ENCODE results near the gene TRIM24.
A peak's percentile ranks its signal among the peaks of the same experiment; 100 is the strongest.
"Not testable (repeated sequence)": the region's sequence is repeated elsewhere in the genome, so short reads cannot be mapped to it uniquely, and the experiment has no call there.

Gene TRIM24

DNA sequence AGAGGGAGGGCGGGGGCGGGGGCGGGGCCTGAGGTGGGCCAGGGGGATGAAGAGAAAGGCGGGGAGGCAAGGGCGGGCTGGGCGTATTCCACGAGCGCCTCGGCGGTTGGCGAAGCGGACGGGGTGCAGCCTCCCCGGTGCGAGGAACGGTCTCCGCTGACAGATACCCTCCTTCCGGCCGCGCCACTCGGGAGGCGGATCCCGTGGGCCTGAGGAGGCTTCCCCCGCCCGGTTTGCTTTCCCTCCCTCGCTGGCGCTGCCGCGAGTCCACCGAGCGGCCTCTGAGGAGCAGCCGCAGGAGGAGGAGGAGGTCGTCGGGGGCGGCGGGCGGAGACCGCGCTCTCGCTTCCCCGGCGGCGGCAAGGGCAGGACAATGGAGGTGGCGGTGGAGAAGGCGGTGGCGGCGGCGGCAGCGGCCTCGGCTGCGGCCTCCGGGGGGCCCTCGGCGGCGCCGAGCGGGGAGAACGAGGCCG lies at the start of gene TRIM24:
TSS of gene TRIM24 (plus strand) at position 84 of the 473 bp plus-strand sequence. CDS start at position 374, 290 bp downstream.
- no peak for DNase-seq

DNA sequence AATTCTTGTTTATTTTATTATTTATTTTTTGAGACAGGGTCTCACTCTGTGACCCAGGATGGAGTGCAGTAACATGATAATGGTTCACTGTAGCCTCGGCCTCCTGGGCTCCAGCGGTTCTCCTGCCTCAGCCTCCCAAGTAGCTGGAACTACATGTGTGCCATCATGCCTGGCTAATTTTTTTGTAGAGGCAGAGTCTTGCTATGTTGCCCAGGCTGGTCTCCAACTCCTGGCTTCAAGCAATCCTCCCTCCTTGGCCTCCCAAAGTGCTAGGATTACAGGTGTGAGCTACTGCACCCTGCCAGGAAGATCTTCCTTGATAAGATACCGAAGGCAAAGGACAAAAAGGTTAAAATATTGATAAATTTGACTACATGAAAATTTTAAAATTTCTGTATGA lies 48.0 kb upstream of the TRIM24 start:
- DNase-seq: not testable (repeated sequence)

- DNase-seq: not testable (repeated sequence)
Measured at GRCh38 chr7:138412921-138413320, 47.1 kb upstream of the TRIM24 start.

DNA sequence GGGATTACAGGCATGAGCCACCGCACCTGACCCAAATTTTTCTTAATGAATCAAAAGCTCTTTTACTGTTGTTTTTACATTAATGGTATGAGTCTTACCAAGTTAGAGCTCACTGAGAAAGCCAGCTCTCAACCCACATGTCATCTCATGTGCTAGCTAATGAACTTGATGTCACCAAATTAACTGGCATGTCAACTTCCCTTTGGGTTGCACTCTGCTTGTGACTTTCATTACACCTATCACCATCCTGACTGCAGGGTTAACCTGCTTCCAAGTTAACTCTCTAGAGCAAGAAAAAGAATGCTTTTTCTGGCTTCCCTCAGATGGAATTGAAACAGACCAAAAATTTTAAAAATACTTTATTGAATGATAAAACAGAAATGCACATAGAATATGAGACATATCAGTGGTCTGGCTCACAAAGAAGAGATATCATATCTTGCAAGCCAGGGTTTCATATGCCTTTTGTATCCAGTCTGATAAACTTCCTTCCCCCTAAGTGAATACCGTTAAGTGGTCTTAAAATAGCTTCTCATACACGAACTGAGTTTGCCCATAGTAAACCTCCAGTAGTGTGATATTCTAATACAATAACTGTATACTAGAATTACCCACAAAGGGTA lies 42.9 kb upstream of the TRIM24 start:
- DNase-seq: no peak

- DNase-seq: no peak
Measured at GRCh38 chr7:138417764-138418163, 42.3 kb upstream of the TRIM24 start.

DNA sequence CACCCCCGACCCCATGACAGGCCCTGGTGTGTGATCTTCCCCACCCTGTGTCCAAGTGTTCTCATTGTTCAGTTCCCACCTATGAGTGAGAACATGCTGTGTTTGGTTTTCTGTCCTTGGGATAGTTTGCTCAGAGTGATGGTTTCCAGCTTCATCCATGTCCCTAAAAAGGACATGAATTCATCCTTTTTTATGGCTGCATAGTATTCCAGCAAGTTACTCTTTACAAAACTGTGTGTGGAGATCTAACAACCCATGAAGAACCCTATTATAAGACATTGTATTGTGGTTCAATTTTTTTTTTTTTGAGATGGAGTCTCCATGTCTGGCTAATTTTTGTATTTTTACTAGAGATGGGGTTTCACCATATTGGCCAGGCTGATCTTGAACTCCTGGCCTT lies 41.7 kb upstream of the TRIM24 start:
- not testable (repeated sequence) for DNase-seq

DNA sequence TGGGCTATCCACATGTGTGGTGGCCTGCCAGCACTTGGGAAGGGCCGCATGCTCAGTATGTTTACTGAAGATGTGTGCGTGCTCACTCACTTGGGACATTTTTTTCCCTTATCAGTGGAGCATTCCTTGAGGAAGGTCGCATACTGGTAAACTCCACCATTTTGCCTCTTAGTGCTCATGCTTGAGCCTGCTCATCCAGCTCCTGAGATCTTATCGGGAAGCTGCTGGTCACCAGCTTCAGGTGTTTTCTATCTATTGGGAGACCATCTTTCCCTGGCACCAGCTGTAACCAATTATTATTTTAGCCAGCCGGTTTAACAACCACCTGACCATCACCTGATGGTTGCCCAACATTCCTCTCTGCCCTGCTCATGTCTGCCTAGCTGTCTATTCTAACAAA lies 35.0 kb upstream of the TRIM24 start:
- DNase-seq: no peak

DNA sequence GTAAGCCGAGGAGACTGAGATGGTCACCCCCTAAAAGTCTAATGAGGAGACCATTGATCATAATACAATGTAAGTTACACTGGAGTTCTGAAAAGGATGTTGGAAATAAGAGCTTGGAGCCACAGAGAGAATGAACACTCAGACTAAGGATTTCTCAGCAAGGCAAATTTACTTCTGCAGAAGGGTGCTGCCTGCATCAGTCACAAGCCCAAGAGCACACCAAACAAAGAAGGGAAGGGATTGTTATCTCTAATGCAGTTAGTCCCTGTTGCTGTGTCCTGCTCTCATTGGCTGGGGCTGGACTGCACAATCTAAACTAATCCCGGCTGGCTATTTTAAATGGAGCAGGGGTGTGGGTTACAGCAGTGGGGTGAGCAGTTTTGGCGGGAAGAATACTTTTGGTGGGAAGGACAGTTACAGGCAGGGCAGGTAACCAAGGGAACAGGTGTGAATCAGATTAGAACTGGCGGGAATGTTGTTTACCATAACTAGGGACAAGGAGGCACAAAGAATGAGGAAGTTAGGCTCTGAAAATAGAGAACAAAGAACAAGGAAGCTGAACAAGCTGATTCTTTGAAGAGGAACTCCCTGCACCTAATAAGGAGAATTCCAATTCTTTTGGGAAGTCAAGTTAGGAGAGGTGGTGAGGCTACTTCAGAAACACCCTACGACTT lies 30.3 kb upstream of the TRIM24 start:
- no peak for DNase-seq

GRCh38 chr7:138431517-138431916 lies 28.5 kb upstream of the TRIM24 start:
- no peak for DNase-seq

DNA sequence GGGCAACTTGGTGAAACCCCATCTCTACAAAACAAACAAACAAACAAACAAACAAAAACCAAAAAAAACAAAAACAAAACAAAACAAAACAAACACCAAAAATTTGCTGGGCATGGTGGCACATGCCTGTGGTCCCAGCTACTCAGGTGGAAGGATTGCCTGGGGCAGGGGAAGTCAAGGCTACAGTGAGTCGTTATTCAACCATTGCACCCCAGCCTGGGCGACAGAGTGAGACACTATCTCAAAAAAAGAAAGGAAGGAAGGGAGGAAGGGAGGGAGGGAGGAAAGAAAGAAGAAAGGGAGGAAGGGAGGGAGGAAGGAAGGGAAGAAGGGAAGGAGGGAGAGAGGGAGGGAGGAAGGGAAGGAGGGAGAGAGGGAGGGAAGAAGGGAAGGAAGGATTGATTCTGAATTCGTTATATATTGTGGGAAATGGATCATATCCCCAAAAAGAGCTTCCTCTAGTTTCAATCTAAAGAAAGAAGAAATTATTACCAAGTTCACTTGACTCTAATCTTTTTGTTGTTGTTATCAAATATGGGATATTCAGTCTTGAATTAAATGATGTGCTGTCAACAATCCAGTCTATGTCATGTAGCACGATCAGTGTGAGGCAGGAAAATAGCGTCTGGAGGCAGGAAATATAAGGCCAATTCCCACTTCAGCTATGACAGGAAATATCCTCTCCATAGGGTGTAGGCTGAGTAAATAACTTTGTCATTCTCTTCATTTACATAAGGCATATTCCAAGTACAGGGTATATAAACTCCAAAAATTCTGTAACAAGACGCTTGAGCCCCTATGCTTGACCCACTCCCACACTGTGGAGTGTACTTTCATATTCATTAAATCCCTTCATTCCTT lies 26.2 kb upstream of the TRIM24 start:
- DNase-seq: no peak

GRCh38 chr7:138434597-138435019 lies 25.5 kb upstream of the TRIM24 start:
- DNase-seq: no peak

DNA sequence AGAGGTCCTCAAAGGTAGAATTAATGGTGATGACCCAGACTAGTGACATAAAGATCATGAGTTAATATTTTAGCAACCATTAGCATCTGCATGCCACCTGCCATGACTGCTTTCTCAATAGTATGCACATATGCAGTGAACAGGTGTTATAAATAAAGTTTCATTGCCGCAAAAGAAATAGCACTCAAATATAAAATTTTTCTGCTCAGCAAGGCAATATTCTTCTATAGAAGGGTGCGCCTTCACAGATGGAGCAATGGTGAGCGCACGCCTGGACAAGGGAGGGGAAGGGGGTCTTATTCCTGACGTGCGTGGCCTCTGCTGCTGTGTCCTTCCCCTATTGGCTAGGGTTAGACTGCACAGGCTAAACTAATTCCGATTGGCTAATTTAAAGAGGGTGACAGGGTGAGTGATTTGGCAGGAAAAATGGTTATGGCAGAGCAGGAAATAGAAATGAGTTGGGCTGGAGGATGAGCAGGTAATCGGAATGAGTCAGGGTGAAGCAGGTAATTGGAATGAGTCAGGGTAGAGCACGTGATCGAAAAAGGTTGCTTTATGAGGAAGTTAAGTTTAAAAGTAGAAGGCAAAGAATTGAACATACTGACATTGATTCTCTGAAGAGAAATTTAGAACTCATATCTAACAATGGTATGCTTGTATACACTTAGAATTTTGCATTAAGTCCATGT lies 24.7 kb upstream of the TRIM24 start:
- no peak for DNase-seq

DNA sequence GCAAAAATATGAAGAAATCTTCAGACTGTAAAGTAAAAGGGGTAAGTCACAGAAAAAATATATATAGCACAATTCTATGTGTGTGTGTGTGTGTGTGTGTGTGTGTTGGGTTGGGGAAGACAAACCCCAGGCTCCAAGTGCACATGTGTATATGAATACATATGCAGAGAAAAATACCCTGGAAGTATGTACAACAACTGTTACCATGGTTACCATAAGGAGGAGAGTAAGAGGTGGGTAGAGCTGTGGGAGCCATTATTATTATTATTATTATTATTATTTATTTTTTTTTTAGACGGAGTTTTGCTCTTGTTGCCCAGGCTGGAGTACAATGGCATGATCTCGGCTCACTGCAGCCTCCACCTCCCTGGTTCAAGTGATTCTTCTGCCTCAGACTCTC lies 23.7 kb upstream of the TRIM24 start:
- no peak for DNase-seq

DNA sequence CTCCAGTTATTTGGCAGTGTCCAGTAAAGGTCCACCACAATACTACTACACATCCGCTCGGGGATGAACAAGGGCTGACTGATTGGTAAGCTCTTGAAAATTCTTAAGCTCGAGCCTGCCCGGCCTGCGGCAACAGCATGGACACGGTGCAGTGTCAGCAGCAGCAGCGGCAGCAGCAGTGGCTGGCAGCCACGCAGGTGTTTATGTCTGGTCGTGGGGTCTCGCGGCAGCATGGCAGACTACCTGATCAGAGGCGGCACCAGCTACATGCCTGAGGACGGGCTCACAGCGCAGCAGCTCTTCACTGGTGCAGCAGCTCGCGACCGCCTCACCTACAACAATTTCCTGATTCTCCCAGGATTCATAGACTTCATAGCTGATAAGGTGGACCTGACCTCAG lies 19.6 kb upstream of the TRIM24 start:
- no peak for DNase-seq

GRCh38 chr7:138442822-138443221 lies 17.2 kb upstream of the TRIM24 start:
- DNase-seq: no peak

GRCh38 chr7:138449580-138449979 lies 10.5 kb upstream of the TRIM24 start:
- DNase-seq: no peak

DNA sequence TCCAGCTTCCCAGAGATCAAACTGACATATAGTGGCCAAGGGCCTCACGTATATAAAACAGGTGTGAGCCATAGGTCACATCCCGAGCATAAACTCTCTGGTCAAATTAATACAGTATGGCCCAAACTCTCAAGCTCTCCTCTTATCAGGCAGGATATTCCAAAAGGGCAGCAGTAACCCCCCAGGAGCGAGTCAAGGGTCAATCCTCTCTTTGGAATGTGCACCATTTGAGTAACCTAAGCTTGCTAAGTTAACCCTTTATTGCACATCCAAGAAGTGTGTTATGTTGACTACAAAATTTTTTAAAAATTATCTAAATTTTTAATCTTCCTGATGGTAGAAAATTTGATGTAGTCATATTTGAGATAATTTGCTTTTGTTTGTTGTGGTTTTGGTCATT lies 4.5 kb upstream of the TRIM24 start:
- DNase-seq: no peak

GRCh38 chr7:138456220-138456619 lies 3.8 kb upstream of the TRIM24 start:
- DNase-seq: no peak

GRCh38 chr7:138458576-138459412 lies 1.3 kb upstream of the TRIM24 start:
- no peak for DNase-seq

DNA sequence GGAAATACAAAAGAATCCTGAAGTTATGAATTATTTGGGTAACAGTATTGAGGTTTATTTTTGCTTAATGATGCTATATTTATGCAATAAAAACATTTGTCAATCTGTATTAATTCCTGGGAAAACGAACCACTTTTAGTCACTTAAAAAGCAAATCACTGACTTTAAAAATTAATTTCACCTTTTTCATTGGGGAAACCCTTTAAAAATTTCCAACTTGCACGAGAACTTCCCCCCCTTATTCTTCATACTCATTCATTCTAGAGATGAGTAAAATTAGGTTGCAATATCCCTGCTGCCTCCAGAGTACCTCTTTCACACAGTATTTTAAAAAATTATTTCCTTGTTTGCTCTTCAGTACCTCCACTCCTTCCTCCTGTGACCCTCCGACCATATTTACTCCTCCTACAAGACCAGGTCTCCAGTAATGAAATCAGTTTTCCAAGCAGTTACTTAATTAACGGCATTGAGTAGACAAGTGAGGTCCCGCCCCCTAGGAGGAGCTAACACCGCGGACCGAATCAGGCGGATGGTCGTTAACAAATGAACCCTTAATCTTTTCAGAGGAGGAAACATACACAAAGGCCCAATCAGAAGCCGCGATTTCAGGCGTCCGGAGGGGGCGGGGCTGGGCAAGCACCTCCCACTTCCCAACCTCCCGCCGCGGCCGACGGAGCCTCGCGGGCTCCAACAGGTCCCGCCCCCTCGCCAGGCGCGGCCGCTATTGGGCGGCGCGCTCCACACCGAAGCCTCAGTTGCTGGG lies 465 bp upstream of the TRIM24 start:
- peak; percentile 98 for DNase-seq

Data from NCI-H1436 (cell line).